CD4-positive, alpha-beta T cell treated with Interleukin-4 for 1 hour (primary cell): ENCODE results near the gene NT5C3B.
"Not testable (repeated sequence)": the region's sequence is repeated elsewhere in the genome, so short reads cannot be mapped to it uniquely, and the experiment has no call there.

ENCODE experiments used
- DNase-seq, 2 donors: peaks; one replicate each; pipeline ENCODE4 v3.0.0-alpha.2; 2020 to 2022

Gene NT5C3B

GRCh38 chr17:41835800-41836549, at the start of gene NT5C3B:
NT5C3B (minus strand) TSS chr17:41836232; CDS start chr17:41836193, 39 bp downstream.
- DNase-seq: peak; percentile 36 to 41

GRCh38 chr17:41885733-41886132, 49.7 kb upstream of the NT5C3B start:
- no peak for DNase-seq

GRCh38 chr17:41882756-41883155, 46.7 kb upstream of the NT5C3B start:
- DNase-seq: no peak

DNA sequence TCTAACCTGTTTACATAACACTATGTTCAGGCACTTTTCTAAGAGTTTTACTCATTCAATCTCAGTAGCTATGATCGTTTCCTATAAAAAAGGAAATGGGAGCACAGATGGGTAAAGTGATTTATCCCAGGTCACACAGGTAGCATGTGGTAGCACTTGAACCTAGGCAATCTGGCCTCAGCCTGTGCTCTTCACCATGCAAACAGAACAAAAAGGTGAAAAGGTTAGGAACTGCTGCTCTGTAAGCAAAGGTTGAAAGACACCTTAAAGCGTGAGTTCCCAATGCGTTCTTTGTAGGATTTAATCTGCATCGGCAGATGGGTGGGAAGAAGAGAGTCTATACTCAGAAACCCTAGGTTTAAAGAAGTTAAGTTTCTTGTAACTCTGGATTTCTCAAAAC, 44.1 kb upstream of the NT5C3B start:
- no peak for DNase-seq

- DNase-seq: not testable (repeated sequence)
Observed at GRCh38 chr17:41874293-41874670, 38.2 kb upstream of the NT5C3B start.

DNA sequence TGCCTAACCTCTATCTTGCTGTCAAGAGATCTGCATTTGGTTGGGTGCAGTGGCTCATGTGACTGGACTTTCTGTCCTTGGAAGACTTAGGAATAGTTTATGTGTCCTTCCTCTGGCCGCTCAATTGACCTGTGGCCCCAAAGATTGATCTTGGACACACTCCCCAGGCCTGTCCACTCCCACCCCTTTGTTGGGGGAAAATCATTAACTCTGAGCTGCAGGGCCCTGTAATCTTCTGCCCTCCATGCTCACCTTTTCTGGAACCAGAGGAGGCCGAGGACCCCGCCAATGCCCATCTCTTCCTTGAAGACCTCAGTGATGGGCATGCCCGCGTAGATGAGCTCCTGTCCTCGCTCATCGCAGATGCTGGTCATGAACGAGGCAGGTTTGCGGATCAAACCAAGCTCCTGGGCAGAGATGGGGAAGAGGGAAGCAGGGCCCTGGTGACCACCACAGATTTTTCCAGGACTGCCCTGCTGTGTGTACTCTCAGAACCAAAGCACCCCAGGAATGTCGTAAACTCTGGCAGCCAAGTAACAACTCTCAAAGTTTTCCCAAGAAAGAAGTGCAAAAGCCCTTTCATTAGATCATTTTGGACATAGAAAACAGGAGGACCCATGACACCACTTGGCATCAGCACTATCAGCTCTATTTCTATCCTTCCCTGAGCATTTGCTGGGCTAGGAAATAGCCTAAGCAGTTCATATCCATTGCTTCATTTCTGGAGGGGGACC, 37.7 kb upstream of the NT5C3B start:
- DNase-seq: no peak

DNA sequence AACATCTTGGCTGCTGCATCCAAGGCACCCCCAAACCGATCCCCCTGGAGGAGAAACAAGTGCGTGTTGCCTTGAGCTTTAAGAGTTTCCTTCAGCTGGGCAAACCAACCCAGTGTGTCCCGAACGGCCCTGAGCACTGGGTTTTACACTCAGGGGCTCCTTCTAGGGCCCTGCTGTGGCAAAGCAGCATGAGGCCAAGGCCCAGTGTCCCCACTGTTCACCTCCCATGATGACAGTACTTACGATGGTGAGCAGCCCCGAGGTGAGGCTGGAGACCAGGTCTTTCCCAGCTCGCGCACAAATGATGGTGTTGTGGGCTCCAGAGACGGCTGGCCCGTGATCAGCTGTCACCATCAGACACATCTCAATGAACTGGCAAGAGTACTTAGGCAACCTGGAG, 35.8 kb upstream of the NT5C3B start:
- no peak for DNase-seq

DNA sequence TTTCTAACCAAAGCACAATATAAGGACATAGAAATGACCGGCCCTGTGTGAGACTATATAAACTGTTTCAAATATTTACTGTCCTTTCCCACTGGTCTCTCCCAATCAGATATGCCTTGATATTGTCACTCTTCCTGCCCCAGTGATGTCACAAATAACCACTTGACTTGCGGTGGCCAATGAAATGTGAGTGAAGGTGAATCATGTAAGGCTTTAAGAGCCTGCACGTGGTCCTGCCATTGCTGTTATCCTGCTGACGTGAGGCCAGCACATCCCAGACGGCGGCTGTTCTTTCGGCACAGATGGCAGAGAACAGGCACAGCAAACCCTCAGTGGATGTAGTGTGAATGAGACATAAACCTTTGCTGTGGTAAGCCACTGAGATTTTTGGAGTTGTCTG, 34.6 kb upstream of the NT5C3B start:
- DNase-seq: no peak

GRCh38 chr17:41870097-41870496, 34.1 kb upstream of the NT5C3B start:
- no peak for DNase-seq

- no peak for DNase-seq
Observed at GRCh38 chr17:41869426-41869825, 33.4 kb upstream of the NT5C3B start.

GRCh38 chr17:41868568-41868967, 32.5 kb upstream of the NT5C3B start:
- DNase-seq: peak in 1 of 2 donors; percentile 3

GRCh38 chr17:41865596-41865893, 29.5 kb upstream of the NT5C3B start:
- DNase-seq: no peak

- peak; percentile 87 to 88 for DNase-seq
Observed at GRCh38 chr17:41864836-41865595, 29.0 kb upstream of the NT5C3B start, which contains the start of gene KLHL11. KLHL11 (minus strand) TSS chr17:41865423; CDS start chr17:41865370, 53 bp downstream.

DNA sequence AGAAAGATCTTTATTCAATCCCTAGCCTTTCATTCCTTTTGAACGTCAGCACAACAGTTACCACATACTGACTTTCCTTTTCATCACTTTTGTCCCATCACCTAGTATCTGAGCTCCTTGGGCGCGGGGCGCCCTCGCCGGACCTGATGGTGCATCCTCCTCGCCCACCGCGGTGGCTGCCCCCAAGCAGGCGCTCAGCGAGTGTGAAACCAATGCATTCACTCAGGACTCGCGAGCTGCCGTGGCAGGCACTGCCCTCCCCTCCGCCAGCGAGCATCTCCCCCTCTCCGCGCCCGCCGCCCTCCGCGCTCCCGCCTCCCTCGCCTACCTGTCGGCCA, 28.4 kb upstream of the NT5C3B start:
- DNase-seq: no peak

GRCh38 chr17:41863074-41863848, 27.2 kb upstream of the NT5C3B start:
- DNase-seq: peak in 1 of 2 donors; percentile 17

DNA sequence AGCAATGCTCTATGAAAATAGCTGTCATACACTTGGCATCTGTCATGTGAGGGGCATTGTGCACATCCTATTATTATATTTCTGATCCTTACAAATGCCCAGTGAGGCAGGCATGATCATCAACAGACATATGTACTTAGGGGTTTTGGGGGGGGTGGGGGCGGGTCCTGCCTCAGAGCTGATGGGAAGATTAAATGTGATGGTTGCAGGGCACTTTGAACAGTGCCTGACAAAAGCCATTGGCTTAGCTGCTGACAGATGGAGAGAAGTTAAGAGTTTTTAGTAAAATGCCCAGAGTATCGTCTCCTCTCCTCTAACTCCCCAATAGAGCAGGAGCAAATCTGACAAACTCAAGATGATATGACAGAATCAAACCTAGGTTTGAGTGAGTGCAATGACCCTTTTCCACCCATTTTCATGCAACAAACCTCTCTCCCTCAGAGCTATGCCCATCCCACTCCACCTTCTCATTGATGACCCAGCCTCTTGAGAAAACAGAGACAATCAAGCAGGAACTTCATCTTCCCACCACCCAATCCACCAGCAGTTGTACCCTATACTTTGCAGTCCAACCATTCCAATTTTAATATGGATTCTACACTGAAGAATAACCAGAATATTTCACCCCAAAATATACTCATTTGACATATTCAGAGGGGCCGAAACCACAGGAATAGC, 24.4 kb upstream of the NT5C3B start:
- DNase-seq: no peak

GRCh38 chr17:41851382-41851781, 15.3 kb upstream of the NT5C3B start:
- DNase-seq: not testable (repeated sequence)

DNA sequence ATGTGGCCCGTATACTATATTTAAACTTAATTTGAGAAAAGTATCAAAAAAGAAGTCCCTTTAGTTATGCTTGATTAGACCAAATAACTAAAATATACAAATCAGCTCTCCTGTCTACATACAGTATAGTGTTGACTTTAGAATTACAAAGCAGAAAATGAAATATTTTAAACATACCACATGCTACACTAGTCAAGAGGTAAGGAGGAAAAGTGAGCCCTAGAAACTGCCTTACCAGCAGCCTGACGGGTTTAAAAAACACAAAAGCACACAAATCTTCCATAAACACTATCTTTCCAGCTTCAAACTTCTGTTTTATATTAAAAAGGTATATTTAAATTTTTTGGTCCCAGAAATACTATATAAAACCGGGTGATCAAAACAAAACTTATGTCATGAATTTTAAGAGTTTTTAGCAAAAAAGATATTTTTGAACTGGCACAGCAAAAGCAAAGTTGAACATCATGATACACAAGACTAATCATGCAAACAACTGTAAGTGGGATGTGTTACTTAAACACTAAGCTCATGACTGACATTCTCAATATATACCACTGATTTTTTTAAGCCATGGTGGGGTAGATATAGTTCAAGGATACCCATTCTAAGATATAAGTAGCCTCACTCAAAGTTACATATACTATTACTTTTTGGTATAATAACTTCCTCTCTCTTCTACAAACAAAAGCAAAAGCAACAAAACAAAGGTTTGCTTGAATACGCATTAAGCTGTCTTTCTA, 13.4 kb upstream of the NT5C3B start:
- no peak for DNase-seq

GRCh38 chr17:41848788-41849187, 12.8 kb upstream of the NT5C3B start:
- no peak for DNase-seq

DNA sequence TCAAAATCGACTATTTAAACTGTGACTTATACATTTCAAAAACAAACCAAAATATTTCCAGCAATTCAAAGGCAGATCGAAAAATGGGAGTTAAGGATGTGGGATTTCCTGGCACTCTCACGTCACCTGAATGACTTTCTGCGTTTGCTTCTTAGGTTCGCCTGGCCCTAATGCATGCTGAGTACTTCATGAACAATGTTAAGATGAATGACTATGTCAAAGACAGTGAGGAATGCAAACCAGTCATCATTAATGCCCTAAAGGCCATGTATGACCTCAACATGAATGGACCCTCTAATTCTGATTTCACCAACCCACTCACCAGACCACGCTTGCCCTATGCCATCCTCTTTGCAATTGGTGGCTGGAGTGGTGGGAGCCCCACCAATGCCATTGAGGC, 8.9 kb upstream of the NT5C3B start:
- DNase-seq: no peak

- not testable (repeated sequence) for DNase-seq
Observed at GRCh38 chr17:41840781-41841180, 4.7 kb upstream of the NT5C3B start.

- not testable (repeated sequence) for DNase-seq
Observed at GRCh38 chr17:41839448-41839847, 3.4 kb upstream of the NT5C3B start.
